Stimulated activated memory B cell treated with anti-CD40 and anti-IgM and Interleukin-4, amounts not matched to agents 10 μg/mL and 1 μg/mL and 100 μg/mL, for 72 hours (primary cell): ENCODE data around the gene NOS1.
"Not testable (repeated sequence)": the region's sequence is repeated elsewhere in the genome, so short reads cannot be mapped to it uniquely, and the experiment has no call there.

Source experiments
- ATAC-seq: fragments of 150-1000 bp; cut with Tn5 transposase; 2 replicates; pipeline ENCODE4 v1.10.0; 2021
- H3K27ac Mint-ChIP-seq: one replicate; pipeline ENCODE4 v1.8.0; 2022; ENCODE audit warnings: mild to moderate bottlenecking, mixed read lengths
- H3K27me3 Mint-ChIP-seq: one replicate; pipeline ENCODE4 v1.8.0; 2022; ENCODE audit warnings: mixed read lengths
- H3K36me3 Mint-ChIP-seq: one replicate; pipeline ENCODE4 v1.8.0; 2022; ENCODE audit warnings: mixed read lengths
- H3K4me1 Mint-ChIP-seq: one replicate; pipeline ENCODE4 v1.8.0; 2022; ENCODE audit warnings: mixed read lengths
- H3K4me3 Mint-ChIP-seq: one replicate; pipeline ENCODE4 v1.8.0; 2022; ENCODE audit warnings: mild to moderate bottlenecking, moderate library complexity, mixed read lengths
- H3K9me3 Mint-ChIP-seq: one replicate; pipeline ENCODE4 v1.8.0; 2022; ENCODE audit warnings: mixed read lengths

NOS1 gene

DNA sequence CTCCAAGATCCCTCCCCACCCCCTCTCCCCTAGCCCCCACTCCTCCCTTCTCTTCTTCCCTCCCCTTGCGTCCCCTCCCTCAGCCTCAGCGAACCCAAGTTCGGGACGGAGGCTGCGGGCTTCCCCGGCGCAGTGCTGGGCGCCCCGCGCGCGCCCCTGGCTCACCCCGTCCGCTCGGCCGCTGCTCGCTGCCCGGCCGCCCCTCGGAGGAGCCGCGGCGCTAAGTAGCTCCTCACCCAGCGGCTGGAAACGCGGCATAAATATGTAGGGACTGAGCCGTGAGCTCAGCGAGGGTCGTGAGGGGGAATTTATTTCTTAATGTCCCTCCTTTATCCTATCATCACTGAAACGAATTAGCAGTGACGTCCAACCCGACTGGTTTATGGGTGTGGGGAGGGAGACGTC is at the start of gene NOS1:
NOS1 (minus strand) TSS at position 280 of the 405 bp plus-strand sequence. CDS start 30,557 bp downstream, outside the sequence.
- ATAC-seq: no peak
- H3K4me1 Mint-ChIP-seq: no peaks in the 10 kb centered on the region
- H3K4me3 Mint-ChIP-seq: no peak within 1 kb of the TSS
- H3K27me3 Mint-ChIP-seq: peaks cover 63% of the 10 kb centered on the region
- H3K9me3 Mint-ChIP-seq: peaks cover 6% of the 10 kb centered on the region
- no peak within 1 kb of the TSS for H3K27ac Mint-ChIP-seq
- H3K36me3 Mint-ChIP-seq: no peaks in the 10 kb centered on the region

DNA sequence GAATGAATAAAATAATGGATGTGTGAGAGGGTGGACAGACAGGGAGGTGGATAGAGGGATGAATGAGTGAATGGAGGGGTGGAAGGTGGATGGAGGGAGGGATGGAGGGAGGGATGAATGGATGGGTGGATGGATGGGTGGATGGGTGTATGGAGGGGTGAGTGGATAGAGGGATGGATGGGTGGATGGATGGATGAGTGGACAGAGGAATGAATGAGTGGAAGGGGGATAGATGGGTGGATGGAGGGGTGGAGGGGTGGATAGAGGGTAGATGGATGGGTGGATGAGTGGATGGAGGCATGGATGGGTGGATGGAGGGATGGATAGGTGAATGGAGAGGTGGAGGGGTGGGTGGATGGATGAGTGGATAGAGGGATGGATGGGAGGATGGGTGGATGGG is 47.9 kb upstream of the NOS1 start:
- ATAC-seq: no peak
- Mint-ChIP-seq H3K4me1 (no peaks in the 10 kb centered on the region), H3K27me3 (peaks cover 10% of the 10 kb centered on the region)

DNA sequence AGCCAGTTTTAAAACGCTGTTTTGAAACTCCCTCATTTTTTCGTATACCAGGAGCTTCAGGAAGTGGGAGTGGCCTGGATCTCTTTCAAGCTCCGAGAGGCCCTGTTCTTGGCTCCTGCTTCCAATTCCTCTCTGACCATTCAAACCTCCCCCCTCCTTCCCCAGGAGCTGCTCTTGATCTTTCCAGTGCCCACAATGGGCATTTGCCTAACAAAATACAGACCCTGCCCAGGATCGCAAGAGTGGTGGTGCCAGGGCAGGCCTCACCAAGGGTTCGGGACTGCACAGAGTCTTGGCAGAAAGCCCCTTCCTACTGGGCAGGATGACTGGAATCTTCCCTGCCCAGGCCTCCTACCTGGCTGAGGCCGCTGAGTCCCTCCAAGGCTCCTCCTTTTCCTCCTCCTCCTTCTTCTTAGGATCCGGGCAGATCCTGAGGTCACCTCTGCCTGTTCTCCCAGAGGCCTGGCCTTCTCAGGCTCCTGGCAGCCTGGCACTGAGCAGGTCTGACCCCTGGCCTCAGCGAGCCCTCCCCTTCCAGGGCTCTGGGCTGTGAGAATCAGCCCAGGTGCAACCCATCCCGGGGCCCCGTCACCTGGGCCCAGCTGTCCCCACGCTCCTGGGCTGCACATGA is 46.9 kb upstream of the NOS1 start:
- Mint-ChIP-seq H3K27ac (no peak overlapping the region), H3K4me1 (no peaks in the 10 kb centered on the region), H3K27me3 (peaks cover 2% of the 10 kb centered on the region), H3K9me3 (peaks cover 13% of the 10 kb centered on the region), H3K4me3 (no peak overlapping the region), H3K36me3 (no peaks in the 10 kb centered on the region)
- no peak for ATAC-seq

More for the DNA sequence above, 47.9 kb upstream of the NOS1 start:
- no peak overlapping the region for H3K27ac Mint-ChIP-seq
- H3K4me3 Mint-ChIP-seq: no peak overlapping the region
- no peaks in the 10 kb centered on the region for H3K36me3 Mint-ChIP-seq
- H3K9me3 Mint-ChIP-seq: peaks cover 16% of the 10 kb centered on the region

DNA sequence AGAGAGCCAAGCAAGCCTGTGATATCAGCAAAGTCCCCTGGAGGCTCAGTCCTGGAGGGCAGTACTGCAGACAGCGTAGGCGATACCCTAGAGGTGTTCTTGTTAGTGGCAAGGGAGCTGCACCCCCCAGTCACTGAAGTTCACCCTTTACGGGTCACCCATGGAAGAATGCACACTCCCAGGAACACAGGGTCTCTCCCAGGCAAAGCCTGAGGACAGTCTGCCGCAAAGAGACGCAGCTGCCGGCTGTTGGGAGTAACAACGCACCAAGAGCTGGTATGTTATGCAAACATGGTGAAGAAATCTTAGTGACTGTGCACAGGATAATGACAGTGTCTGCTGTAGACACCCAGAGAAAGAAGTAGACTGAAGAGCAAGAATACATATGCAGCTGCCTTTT is 43.5 kb upstream of the NOS1 start:
- no peak for ATAC-seq
- Mint-ChIP-seq H3K4me3 (no peak overlapping the region), H3K4me1 (no peaks in the 10 kb centered on the region), H3K36me3 (no peaks in the 10 kb centered on the region), H3K9me3 (peaks cover 12% of the 10 kb centered on the region), H3K27ac (no peak overlapping the region), H3K27me3 (no peaks in the 10 kb centered on the region)

DNA sequence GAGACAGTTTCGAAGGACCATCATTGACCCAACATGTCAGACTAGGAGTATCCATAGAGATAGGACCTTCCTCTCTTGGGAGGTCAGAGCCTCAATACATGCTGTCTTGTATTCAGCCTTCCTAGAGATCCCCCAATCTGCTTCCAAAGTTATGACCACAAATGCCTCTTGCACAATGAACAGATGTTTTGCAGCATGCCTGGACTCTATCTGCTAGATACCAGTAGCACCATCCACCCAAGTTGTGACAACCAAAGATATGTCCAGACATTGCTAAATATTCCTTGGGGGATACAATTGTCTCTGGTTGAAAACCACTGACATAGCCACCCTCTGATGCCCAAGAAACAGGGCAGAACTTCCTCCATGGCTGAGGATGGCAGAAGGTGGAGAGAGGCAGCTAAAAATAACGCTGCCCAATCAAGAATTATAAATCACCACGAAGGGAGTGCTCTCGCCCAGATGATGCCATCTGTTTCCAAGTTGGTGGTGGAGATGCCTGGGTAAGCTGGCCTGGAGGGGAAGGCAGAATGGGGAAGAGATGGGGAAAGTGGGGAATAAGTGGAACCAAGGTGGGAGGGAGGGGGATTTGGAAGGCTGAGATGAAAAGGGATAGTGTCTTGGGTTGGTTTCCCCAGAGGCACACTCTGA is 42.9 kb upstream of the NOS1 start:
- ATAC-seq: no peak
- Mint-ChIP-seq H3K36me3 (no peaks in the 10 kb centered on the region), H3K4me3 (no peak overlapping the region), H3K9me3 (peaks cover 11% of the 10 kb centered on the region), H3K4me1 (no peaks in the 10 kb centered on the region), H3K27ac (no peak overlapping the region), H3K27me3 (no peaks in the 10 kb centered on the region)

DNA sequence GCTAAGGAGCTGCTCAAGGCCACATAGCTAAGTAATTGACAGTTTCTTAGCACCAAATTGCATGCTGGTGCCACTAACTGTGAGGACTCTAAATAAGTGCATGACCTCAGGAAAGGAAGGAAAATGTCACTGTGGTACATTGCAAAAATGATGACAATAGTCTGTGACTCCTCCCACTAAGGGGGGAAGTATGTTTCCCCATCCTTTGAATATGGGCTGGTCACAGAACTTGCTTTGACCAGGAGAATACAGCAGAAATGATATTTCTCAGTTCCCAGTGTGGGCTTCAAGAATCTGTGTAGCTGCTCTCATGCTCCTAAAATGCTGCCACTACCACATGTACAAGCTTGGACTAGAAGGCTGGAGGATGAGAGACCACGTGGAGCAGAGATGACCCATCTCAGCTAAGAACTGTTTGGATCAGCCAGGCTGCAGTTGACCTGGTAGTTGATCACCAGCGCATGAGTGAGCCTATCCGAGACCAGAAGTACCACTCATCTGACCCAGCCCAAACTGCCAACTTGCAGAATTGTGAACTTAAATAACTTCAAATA is 42.2 kb upstream of the NOS1 start:
- no peak overlapping the region for H3K4me3 Mint-ChIP-seq
- H3K27ac Mint-ChIP-seq: no peak overlapping the region
- H3K9me3 Mint-ChIP-seq: peaks cover 11% of the 10 kb centered on the region
- ATAC-seq: no peak
- H3K36me3 Mint-ChIP-seq: no peaks in the 10 kb centered on the region
- no peaks in the 10 kb centered on the region for H3K4me1 Mint-ChIP-seq
- no peaks in the 10 kb centered on the region for H3K27me3 Mint-ChIP-seq

DNA sequence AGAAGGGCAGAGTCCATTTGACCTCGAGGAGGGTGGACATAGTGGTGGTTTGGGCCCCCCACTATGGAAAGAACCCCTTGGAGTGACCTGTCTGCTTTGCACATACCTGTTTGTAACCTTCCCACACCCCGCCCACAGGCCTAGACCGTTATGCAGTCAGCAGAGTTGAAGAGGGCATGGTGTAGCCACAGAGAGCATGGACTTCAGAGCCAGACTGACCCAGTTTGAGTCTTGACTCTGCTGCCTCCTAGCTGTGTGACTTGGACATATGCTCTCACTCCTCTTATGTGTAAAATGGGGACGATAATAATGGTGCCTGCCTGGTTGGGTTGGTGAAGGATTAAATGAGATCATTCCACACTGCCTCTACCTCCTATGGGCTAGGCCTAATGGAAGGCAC is 40.9 kb upstream of the NOS1 start:
- Mint-ChIP-seq H3K27ac (no peak overlapping the region), H3K4me3 (no peak overlapping the region), H3K9me3 (peaks cover 8% of the 10 kb centered on the region), H3K4me1 (no peaks in the 10 kb centered on the region), H3K36me3 (no peaks in the 10 kb centered on the region), H3K27me3 (no peaks in the 10 kb centered on the region)
- ATAC-seq: no peak

DNA sequence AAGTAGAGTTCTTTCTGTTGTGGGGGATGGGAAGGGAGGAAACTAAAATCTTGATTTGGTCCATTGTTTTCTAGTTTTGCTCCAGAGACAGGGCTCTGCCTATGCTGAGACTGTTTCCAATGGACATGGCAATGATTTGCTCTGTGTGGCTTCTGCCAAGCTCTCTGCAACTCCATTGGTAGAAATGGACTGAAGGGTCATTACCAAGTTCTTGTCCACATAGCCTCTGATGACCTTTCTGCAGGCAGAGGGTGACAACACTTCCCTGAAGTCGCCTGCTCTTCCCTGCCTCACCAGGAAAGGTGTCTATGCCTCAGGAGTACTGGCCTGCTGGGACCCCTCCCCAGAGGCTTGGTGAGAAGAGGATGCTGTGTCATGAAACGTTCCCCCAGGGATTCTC is 39.5 kb upstream of the NOS1 start:
- Mint-ChIP-seq H3K4me1 (no peaks in the 10 kb centered on the region), H3K27ac (no peak overlapping the region), H3K27me3 (peaks cover 8% of the 10 kb centered on the region), H3K9me3 (peaks cover 10% of the 10 kb centered on the region), H3K36me3 (no peaks in the 10 kb centered on the region), H3K4me3 (no peak overlapping the region)
- ATAC-seq: no peak

DNA sequence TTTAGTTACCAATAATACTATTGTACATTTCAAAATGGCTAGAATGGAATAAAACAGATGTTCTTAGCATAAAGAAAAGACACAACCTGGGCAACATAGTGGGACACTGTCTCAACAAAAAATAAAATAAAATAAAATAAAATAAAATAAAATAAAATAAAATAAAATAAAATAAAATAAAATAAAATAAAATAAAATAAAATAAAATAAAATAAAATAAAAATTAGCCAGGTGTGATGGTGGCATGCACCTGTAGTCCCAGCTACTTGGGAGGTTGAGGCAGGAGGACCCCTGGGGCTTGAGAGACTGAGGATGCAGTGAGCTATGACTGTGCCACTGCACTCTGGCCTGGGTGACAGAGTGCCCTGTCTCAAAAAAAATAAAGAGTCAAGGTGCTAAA is 37.1 kb upstream of the NOS1 start:
- not testable (repeated sequence) for H3K36me3 Mint-ChIP-seq

DNA sequence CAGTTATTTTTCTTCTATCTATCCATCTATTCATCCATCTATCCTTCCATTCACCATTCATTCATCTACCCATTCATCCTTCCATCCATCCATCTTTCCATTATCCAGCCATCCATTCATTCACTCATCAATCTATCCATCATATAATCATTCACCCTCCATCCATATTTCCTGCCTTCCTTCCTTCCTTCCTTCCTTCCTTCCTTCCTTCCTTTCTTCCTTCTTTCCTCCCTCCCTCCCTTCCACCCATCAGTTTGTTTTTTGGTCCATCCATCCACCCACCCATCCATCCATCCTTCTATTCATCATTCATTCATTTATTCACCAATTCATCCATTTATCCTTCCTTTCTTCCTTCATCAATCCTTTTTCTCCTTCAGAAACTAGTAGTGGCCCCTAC is 34.3 kb upstream of the NOS1 start:
- Mint-ChIP-seq H3K9me3 (peaks cover 15% of the 10 kb centered on the region), H3K36me3 (no peaks in the 10 kb centered on the region), H3K27ac (no peak overlapping the region), H3K27me3 (peaks cover 9% of the 10 kb centered on the region), H3K4me3 (no peak overlapping the region), H3K4me1 (no peaks in the 10 kb centered on the region)
- no peak for ATAC-seq

More for the DNA sequence above, 37.1 kb upstream of the NOS1 start:
- not testable (repeated sequence) for H3K27ac Mint-ChIP-seq, H3K27me3 Mint-ChIP-seq, ATAC-seq, H3K4me1 Mint-ChIP-seq, H3K4me3 Mint-ChIP-seq
- H3K9me3 Mint-ChIP-seq: peaks cover 15% of the 10 kb centered on the region

DNA sequence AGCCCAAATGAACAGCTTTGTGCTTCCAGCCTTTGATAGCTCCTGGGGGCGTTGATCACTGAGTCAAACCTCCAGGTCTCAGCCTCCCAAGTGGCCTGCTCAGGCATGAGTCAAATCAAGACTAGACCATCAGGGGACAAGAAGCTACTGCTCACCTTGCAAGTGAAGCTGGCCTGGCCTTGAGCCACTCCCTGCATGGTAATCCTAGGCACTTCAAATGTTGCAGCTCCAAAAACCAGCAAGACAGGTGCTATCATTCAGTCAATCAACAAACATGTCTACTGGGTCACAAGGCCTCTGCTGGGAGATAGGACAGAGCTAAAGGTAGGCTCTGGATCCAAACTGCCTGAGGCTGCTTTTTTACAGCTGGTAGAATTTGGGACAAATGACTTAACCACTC is 33.1 kb upstream of the NOS1 start:
- no peak for ATAC-seq
- H3K9me3 Mint-ChIP-seq: peaks cover 12% of the 10 kb centered on the region
- H3K36me3 Mint-ChIP-seq: no peaks in the 10 kb centered on the region
- no peak overlapping the region for H3K4me3 Mint-ChIP-seq
- no peaks in the 10 kb centered on the region for H3K4me1 Mint-ChIP-seq
- H3K27ac Mint-ChIP-seq: no peak overlapping the region
- H3K27me3 Mint-ChIP-seq: peaks cover 9% of the 10 kb centered on the region

DNA sequence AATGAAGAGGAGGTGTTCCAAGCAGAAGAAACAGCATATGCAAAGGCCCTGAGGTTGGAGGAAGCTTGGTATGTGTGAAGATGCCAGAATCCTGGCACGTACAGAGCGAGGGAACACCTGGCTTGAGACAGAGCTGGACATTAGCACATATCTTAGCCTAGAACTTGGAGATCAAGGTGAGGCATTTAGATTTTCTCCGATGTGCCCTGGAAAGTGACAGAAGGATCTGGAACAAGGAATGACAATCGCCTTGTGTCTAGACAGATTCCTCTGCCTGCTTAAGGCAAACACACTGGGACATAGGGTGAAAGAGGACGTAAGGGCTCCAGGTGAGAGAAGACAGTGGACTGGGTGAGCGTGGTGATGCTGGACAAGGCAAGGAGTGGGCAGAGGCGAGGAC is 32.2 kb upstream of the NOS1 start:
- Mint-ChIP-seq H3K36me3 (no peaks in the 10 kb centered on the region), H3K9me3 (peaks cover 8% of the 10 kb centered on the region), H3K4me1 (no peaks in the 10 kb centered on the region), H3K27ac (no peak overlapping the region), H3K27me3 (peaks cover 9% of the 10 kb centered on the region), H3K4me3 (no peak overlapping the region)
- ATAC-seq: no peak

DNA sequence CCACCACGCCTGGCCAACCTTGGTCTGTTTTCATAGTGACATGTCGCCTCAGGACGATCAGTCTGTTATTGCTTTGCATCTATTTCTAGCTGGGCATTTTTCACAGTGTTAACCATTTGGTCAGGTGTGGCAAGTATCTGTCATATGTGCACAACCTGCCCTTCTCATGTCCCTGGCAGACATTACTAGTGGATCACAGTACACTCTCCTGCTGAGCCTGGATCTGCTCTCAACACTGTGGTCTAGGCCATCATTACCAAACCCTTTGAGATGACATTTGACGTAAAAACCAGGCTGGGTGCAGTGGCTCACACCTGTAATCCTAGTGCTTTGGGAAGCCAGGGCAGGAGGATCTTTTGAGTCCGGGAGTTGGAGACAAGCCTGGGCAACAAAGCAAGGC is 29.4 kb upstream of the NOS1 start:
- H3K4me1 Mint-ChIP-seq: no peaks in the 10 kb centered on the region
- ATAC-seq: no peak
- H3K9me3 Mint-ChIP-seq: peaks cover 4% of the 10 kb centered on the region
- H3K36me3 Mint-ChIP-seq: no peaks in the 10 kb centered on the region
- no peaks in the 10 kb centered on the region for H3K27me3 Mint-ChIP-seq
- no peak overlapping the region for H3K27ac Mint-ChIP-seq
- H3K4me3 Mint-ChIP-seq: no peak overlapping the region

DNA sequence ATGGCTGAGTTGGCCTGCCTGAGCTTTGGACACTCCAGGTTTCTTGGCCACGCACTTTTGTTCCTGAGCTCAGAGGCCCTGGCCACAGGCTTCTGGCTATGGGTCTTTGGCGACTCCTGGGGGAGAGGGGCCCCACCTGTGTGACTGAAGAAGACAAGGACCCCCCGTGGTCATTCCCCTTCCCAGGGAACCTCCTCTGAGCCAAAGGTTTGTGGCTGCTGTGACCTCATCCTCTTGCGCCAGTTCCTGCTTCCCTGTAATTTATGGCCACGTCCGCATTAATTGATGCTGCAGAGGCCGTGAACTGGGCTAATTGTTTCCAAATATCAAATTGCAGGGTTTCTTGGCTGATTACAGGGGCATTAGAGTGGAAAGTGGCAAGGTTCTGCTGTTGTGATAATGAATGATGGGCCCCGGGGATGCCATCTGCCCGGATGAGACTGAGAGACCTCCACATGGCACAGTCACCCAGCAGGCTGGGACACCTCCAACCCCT is 27.6 kb upstream of the NOS1 start:
- no peaks in the 10 kb centered on the region for H3K9me3 Mint-ChIP-seq
- ATAC-seq: no peak
- no peaks in the 10 kb centered on the region for H3K4me1 Mint-ChIP-seq
- H3K4me3 Mint-ChIP-seq: no peak overlapping the region
- H3K27ac Mint-ChIP-seq: no peak overlapping the region
- H3K36me3 Mint-ChIP-seq: no peaks in the 10 kb centered on the region
- H3K27me3 Mint-ChIP-seq: peaks cover 7% of the 10 kb centered on the region

DNA sequence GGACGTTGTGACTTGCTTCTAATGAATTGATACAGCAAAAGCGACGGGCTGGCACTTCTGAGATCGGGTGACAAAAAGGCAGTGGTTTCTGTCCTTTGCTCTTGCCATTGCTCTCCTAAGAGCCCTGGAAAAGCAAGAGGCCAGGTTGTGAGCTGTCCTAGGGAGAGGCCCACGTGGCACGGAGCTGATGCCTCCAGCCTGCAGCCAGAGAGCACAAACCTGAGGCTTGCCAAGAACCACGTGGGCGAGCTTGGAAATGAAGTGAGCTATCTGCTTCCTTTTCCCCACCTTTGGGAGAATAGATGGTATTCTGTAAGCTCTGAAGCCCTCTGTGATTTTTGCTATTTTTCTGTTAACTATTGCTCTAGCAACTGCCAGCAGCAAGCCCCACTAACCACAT is 26.4 kb upstream of the NOS1 start:
- no peaks in the 10 kb centered on the region for H3K4me1 Mint-ChIP-seq
- H3K9me3 Mint-ChIP-seq: no peaks in the 10 kb centered on the region
- no peaks in the 10 kb centered on the region for H3K36me3 Mint-ChIP-seq
- H3K4me3 Mint-ChIP-seq: no peak overlapping the region
- H3K27me3 Mint-ChIP-seq: peaks cover 10% of the 10 kb centered on the region
- no peak for ATAC-seq
- no peak overlapping the region for H3K27ac Mint-ChIP-seq

DNA sequence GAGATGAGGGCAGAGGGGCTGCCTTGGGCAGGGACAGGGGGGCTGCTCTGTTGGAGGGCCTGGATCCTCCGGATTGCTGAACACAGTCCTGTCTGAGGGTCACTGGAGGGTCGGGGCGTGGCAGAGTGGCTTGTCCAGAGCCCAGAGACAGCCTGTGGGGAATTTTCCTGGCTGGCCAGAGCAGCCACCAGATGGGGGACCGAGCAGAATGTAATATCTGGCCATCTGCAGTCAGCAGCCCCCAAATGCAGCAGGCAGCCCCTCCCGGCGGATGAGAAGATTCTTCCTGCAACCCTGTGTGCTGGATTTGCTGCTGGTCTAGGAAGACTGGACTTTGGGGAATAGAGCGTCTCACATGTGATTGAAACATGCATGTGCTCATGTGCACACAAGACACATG is 23.3 kb upstream of the NOS1 start:
- H3K9me3 Mint-ChIP-seq: peaks cover 2% of the 10 kb centered on the region
- H3K27me3 Mint-ChIP-seq: peaks cover 10% of the 10 kb centered on the region
- no peak for ATAC-seq
- H3K27ac Mint-ChIP-seq: no peak overlapping the region
- no peaks in the 10 kb centered on the region for H3K36me3 Mint-ChIP-seq
- no peaks in the 10 kb centered on the region for H3K4me1 Mint-ChIP-seq
- H3K4me3 Mint-ChIP-seq: no peak overlapping the region
